GM12892 (cell line): ENCODE measurements around the gene MEI1.

Experiments used
- POLR2A ChIP-seq: IDR thresholded peaks from 2 replicates; pipeline ENCODE4 v1.6.1; 2011; ENCODE audit warnings: low read depth, low read length, control low read depth
- POLR2AphosphoS5 ChIP-seq: IDR thresholded peaks from 2 replicates; pipeline ENCODE4 v1.6.1; 2011; ENCODE audit warnings: low read depth, low read length, control low read depth
- TAF1 ChIP-seq: IDR thresholded peaks from 2 replicates; pipeline ENCODE4 v1.6.1; 2011; ENCODE audit warnings: low read depth, mild to moderate bottlenecking, control low read depth, low read length, borderline replicate concordance

DNA sequence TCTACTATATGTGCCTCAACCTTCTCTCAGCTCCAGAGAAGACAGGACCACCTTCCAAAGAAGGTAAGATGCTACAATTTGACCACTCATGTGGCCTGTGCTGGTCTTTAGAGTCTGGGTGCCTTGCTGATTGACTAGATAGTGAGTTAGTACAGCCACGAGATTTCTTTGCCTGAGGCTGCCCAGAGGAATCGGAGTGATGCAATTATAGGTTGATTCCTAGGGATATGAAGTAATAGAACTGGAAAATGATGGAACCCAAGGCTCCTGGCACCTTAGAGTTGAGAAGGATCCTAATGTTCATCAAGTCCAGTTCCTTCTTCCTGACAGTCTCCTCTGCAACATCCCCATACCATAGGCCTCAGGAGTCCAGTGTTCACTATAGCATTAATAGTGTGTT, 54.7 kb downstream of the MEI1 start:
- no peak for TF ChIP-seq POLR2A
- TF ChIP-seq POLR2AphosphoS5, result no peak
- no peak for TF ChIP-seq TAF1
